SHP77 treated with DMSO at 0.1 percent for 48 hours (cell line): ENCODE results near the gene DLL4.
A peak's percentile ranks its signal among the peaks of the same experiment; 100 is the strongest.

Experiments
- DNase-seq: peaks from one replicate; lab custom pipeline; 2025; lab: John Stamatoyannopoulos, UW

The DLL4 gene

DNA sequence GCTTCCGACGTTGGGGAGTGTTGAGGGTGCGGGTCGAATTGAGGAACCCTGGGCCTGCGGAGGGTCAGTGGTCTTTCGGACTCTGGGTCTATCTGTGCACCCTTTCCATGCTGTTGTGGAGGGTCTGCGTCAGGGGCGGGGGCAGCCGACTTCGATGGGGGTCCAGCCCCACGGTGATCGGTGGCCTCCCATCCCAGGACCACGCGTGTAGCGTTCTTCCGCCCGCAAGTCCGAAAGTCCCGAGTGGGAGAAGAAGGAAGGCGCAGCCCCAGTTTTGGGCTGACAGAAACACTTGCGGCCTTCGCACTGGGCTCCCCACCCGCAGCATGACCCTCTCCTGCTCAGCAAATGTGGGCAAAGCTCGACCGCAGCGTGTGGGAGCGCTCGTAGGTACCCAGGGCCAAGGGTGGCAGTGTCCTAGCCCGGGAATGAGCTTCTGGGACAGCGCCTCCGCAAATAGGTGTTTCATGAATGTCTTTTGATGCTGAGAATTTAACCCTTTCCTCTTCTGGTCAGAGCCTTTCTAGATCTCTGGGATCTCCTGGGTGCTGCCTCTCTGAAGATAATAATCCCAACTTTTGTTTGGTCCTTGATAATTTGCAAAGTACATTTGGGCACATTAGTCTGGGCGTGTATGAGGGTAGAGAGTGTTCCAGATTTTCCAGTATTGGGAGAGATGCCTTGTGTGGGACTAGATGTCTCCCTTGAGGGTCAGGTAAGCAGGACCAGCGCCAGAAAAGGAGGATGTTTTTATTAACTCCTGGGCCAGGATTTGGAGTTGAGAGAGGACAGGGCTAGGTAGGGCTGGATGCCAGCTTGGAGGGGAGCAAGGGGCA is 2.3 kb upstream of the DLL4 start:
- no peak for DNase-seq

- DNase-seq = no peak
Measured at GRCh38 chr15:40927495-40927872, 1.7 kb upstream of the DLL4 start.

- no peak for DNase-seq
Measured at GRCh38 chr15:40927873-40928806, 1.0 kb upstream of the DLL4 start.

DNA sequence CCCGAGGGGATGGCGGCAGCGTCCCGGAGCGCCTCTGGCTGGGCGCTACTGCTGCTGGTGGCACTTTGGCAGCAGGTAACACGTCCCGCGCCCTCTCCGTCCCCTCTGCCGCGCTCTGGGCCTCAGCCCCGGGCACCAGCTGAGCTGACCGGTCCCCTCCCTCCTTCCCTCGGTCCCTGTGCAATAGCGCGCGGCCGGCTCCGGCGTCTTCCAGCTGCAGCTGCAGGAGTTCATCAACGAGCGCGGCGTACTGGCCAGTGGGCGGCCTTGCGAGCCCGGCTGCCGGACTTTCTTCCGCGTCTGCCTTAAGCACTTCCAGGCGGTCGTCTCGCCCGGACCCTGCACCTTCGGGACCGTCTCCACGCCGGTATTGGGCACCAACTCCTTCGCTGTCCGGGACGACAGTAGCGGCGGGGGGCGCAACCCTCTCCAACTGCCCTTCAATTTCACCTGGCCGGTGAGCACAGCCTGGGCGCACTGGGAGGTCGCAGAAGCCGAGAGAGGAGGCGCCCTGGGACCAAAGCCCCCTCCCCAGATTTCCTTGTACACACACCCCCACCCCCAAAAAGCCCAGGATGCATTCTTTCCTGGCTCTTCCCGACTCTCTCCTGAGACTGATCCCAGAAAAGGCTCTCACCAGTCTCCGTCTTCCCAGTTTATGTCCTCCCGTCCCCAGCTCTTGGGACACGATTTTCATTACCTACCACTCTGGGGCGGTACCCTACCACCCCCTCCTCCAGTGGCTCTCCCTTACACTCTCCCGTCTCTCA is 705 bp downstream of the DLL4 start:
- peak; percentile 47 for DNase-seq

DNA sequence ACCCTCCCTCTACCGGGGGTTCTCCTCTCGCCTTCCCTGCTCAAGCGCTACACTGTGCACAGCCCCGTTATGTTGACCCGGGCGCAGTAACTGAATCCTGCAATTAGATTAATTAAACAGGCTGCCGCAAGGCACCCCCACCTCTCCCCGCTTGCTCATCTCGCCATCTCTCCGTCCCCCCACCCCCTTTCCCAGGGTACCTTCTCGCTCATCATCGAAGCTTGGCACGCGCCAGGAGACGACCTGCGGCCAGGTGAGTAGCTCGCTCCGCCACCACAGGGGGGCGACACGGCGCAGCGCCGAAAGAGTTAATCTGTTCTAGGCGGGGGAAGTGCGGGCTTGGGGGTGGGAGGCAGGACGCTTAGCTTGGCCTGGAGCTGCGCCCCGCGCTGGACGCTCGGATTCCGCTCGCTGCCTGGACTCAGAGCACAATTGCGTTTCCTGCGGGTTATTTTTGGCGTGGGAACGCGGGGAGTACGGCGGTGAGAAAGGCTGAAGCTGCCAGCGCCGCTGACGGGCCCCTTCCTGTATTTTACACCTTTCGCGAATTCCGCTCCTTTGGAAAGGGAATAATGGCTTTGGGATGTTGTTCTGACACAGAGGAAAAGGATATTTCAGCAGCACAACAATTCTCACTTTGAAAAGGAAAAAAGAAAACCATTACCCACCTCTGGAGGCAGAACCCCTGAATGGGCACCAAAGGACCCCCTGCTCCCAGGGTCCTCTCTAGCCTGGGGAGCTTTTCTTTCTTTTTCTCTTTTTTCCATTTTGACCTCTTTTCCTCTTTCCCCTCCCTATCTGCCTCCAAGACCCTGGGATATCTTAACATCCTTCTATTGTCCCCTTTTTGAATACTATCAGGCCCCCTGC is 1.5 kb downstream of the DLL4 start:
- DNase-seq = no peak

- DNase-seq = no peak
Measured at GRCh38 chr15:40931300-40932142, 2.4 kb downstream of the DLL4 start.

DNA sequence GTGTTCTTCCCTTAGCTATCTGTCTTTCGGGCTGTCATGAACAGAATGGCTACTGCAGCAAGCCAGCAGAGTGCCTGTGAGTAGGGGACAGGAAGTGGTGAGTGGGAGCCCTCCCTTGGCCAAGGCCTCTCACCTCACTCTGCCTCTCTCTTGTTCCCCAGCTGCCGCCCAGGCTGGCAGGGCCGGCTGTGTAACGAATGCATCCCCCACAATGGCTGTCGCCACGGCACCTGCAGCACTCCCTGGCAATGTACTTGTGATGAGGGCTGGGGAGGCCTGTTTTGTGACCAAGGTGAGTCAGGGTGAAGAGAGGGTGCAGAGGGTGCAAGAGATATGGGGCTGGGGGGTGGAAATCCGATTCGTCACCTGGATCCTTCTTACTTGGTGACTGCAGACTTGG is 3.0 kb downstream of the DLL4 start:
- DNase-seq = peak; percentile 54

DNA sequence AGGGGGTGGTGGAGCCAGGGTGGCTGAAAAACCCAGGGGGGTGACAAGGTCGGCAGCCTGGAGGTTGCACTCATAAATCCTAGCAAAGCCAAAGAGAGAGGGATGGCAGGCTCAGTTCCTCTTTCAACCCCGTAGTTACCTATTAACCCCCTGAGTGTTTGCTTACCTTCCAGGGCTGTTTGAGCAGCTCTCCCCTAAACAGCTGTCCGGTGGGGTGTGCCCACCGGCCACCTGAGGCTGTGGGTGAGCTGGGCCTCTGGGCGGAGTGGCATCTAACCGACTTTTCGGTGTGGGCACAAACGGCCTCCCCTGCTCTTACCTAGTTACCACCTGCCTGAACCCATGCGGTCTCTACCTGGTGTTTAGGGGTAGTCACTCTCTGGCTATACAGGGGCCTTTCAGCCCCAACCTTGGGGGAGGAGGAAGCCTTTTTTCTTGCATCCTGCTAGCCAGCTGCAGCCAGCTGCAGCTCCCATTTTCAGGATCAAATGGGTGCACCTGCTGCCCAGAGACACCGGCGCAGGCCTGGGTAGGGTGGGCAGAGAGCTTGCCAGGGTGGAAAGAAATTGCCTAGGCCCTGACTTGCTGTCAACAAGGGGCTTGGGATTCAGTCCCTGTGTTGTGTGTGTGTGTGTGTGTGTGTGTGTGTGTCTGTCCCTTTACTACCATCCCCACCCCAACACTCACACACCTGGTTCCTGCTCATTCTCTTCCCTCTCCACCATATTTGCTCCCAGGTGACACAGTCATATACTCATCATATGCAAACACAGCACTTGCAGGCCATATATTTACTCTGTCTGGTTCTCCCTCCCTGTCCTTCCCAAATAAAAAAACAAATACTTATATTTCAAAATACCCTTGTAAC is 3.7 kb downstream of the DLL4 start:
- no peak for DNase-seq

- DNase-seq = no peak
Measured at GRCh38 chr15:40933517-40933902, 4.4 kb downstream of the DLL4 start.

DNA sequence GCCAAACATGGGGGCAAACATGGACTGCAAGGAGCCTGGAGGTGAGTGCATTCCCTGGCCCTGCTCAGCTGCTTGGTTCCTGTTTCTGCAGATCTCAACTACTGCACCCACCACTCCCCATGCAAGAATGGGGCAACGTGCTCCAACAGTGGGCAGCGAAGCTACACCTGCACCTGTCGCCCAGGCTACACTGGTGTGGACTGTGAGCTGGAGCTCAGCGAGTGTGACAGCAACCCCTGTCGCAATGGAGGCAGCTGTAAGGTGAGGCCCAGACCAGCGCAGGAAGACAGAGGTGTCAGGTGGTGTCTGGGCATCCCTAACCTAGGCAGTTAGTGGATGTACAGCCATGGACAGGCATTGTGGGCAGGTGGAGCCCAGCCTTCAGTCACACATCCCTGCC is 5.3 kb downstream of the DLL4 start:
- no peak for DNase-seq

DNA sequence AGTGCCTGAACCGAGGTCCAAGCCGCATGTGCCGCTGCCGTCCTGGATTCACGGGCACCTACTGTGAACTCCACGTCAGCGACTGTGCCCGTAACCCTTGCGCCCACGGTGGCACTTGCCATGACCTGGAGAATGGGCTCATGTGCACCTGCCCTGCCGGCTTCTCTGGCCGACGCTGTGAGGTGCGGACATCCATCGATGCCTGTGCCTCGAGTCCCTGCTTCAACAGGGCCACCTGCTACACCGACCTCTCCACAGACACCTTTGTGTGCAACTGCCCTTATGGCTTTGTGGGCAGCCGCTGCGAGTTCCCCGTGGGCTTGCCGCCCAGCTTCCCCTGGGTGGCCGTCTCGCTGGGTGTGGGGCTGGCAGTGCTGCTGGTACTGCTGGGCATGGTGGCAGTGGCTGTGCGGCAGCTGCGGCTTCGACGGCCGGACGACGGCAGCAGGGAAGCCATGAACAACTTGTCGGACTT is 7.1 kb downstream of the DLL4 start:
- DNase-seq = no peak

DNA sequence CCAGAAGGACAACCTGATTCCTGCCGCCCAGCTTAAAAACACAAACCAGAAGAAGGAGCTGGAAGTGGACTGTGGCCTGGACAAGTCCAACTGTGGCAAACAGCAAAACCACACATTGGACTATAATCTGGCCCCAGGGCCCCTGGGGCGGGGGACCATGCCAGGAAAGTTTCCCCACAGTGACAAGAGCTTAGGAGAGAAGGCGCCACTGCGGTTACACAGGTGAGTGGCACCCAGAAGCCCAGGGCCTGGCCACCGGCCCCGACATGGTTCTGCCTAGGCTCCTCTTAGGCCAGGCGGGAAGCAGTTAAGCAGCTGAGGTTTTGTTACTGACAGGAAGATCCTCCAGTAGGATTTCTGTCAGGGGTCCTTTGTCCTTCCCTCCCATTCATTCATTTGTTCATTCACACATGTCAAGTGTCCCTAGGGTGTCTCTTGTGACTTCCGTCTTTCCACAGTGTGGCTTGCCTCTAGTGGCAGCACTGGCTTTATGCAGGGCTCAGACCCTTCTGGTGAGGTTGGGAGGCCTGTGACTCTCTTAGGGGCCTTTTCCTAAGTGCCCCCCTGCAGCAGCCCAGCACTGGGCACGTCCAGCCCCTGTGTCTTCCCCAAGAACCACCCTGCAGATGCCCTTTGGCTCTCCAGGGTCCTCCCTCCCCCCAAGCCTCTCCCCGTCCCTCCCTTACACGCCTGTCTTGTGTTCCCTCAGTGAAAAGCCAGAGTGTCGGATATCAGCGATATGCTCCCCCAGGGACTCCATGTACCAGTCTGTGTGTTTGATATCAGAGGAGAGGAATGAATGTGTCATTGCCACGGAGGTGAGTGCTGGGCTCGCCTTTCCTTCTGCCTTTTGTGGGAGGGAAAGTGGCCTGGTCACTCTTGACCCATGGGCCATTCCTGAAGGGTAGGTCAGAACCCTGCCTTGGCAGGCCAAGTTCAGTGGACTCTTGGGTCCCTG is 7.8 kb downstream of the DLL4 start:
- no peak for DNase-seq

- no peak for DNase-seq
Measured at GRCh38 chr15:40937762-40938535, 8.8 kb downstream of the DLL4 start.

GRCh38 chr15:40938536-40938870 is 9.4 kb downstream of the DLL4 start:
- no peak for DNase-seq

DNA sequence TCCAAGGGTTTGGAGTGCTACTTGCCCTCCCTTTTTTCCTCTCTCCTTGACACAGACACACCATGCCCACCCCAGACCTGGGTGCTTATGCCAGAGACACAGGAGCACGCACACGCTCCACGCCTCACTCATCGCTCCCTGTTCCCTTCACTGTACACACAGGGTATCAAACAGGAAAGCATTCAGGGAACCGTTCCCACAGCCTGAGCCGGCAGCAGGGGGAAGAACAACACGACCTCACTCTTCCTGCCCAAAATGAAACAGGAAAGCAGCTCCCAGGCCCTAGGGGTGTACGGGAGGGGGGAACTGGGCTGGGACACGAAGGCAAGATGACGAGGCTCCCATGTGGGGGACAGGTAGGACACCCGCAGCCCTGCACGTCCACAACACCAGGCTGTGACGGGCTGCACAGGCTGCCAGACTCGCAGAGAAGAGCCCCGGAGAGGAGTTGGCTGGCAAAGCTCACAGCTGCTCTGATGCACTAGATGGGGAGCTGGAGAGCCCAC is 11.2 kb downstream of the DLL4 start:
- DNase-seq = no peak

- DNase-seq = no peak
Measured at GRCh38 chr15:40941068-40941527, 12.0 kb downstream of the DLL4 start.
